ENCODE results near the gene LDLRAD4.

Gene LDLRAD4

DNA sequence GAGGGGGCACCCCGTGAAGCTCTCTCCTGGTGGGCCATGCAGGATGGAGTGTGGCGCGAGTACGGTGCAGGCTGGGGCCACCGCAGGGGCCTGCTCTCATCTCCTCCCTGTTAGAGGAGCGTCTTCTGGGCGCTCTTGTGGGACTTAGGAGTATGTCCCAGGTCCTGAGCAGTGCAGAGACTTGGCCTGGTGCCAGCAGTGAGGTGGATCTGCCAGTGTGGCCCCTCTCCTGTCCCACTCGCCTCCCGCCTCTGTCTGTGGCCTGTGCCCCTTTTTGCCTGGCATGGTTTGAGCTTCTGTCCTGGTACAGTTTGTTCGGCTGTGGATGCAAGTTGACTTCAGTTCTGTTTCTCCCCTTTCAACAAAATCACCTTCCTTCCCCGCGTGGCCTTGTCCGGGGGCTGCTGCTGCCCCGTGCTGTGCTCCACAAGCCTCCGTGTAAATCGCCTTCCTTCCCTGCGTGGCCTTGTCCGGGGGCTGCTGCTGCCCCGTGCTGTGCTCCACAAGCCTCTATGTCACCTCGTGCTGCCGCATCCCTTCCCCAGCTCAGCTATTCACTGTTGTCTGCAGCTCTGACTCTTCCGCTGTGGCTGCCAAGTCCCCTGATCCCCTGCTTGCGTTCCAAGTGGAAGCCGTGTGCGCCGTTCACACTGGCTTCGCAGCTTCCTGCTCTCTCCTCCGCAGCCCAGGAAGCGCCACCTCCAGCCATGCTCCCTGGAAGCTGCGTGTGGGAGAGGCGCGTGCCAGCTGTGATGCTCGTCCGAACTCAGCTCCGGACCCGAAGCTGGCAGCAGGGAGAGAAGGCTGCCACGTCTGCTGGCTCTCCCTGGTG lies 13.7 kb downstream of the LDLRAD4 start:
- Mint-ChIP-seq H3K27ac (no peak overlapping the region), H3K4me1 (no peaks in the 10 kb centered on the region), H3K9me3 (no peaks in the 10 kb centered on the region)

DNA sequence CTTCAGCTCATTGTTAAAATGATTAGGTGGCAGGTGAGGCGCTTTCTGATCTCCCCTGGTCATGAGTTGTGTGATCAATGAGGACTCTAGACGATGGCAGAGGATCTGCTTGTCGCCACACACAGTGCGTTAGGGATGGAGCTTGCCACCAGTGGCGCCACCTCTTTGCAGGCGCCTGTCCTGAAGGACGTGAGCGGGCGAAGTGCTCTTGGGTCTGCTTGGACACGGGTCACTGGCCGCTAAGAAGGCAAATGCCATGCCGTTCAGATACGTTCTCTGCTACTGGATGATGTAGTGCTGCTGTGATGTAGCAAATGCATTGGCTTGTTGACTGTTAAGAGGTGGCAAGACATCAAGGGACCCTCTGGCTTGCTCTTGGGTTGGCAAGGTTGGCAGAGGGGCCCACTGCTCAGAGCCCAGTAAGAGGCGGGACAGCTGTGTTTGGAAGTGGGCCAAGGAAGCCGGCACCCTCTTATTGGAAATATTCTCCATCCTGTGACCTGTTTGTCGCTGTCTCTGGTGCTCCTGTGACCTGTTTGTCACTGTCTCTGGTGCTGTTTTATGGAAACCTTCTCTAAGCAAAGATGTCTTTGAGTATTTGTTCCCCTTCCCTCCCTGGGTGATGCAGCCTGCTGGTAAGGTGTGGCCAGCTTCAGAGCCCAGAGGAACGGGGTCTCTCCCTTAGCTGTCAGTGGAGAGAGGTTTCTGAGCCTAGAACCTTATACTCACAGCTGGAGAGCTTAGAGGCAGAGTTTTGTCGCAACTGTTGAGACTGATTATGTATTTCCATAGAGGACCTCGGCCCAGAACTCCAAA lies 14.6 kb downstream of the LDLRAD4 start:
- H3K4me3 Mint-ChIP-seq: no peak overlapping the region
- no peaks in the 10 kb centered on the region for H3K36me3 Mint-ChIP-seq
- no peaks in the 10 kb centered on the region for H3K9me3 Mint-ChIP-seq
- no peak overlapping the region for H3K27ac Mint-ChIP-seq
- no peaks in the 10 kb centered on the region for H3K27me3 Mint-ChIP-seq
- H3K4me1 Mint-ChIP-seq: no peaks in the 10 kb centered on the region

More for the DNA sequence above, 13.7 kb downstream of the LDLRAD4 start:
- H3K36me3 Mint-ChIP-seq: no peaks in the 10 kb centered on the region
- no peaks in the 10 kb centered on the region for H3K27me3 Mint-ChIP-seq
- H3K4me3 Mint-ChIP-seq: no peak overlapping the region

DNA sequence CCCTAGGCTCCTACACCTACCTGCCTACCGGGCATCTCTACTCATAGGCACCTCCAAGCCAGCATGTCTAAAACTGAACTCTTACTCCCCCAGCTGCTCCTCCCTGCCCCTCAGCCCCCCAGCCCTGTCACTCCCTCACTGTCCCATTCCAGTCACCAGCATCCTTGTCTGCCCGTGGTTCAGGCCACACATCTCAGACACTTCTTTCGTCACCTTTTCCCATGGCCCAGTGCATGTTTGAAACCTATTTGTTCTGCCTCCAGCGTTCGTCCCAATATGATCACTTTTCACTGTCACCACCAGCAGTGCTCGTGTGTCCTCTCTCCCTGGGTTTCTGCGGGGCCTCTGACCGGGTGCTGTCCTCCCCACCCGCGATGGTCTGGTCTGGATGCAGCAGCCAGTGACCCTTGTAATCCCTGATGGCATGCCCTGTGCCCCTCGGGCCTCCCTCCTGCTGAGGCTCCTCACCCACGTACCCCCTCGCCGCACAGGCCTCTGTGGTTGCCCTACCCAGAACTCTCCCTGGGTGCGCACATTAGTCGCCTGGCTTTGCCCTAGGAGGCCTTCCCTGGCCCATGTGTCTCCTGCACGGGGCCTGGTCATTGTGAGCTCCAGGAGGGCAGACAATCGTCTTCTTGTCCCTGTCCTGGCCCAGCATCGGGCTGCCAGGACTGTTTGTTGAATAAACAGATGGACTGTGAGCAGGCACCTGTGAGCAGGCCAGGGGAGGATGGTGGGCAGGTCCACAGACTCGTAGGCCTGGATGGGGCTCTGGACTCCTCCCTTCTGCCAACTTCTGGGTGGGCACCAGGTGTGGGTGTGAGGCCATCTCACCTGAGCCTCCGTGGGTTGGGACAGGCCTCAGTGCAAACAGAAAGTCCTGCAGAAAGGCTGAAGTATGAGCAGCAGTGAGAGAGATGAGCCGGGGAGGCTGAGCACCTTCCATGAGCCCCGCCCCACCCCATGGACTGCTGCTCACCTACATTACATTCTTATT lies 15.5 kb downstream of the LDLRAD4 start:
- H3K27me3 Mint-ChIP-seq: no peaks in the 10 kb centered on the region
- no peaks in the 10 kb centered on the region for H3K36me3 Mint-ChIP-seq
- no peaks in the 10 kb centered on the region for H3K4me1 Mint-ChIP-seq
- H3K27ac Mint-ChIP-seq: no peak overlapping the region
- no peak overlapping the region for H3K4me3 Mint-ChIP-seq
- H3K9me3 Mint-ChIP-seq: no peaks in the 10 kb centered on the region

DNA sequence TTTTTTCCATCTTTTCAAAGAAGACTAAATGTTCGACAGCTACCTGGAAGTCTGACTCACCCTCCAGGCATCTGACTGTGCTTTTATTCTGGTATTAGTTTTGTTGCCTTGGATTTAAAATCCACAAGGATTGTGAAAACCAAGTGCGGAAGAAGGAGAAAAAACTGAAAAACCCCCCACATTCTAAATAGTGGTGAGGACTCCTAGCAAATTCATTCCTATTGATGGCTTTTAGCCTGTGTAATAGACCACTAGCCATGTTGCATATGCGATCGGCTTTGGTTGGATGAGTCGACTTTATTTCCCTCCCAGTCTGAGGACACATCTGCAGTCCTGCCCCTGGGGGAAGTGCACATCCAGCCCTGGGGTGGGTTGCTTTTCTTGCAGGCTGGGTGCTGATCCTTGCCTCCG lies 16.9 kb downstream of the LDLRAD4 start:
- Mint-ChIP-seq H3K4me3 (no peak overlapping the region), H3K9me3 (no peaks in the 10 kb centered on the region), H3K36me3 (no peaks in the 10 kb centered on the region), H3K27ac (no peak overlapping the region), H3K4me1 (no peaks in the 10 kb centered on the region), H3K27me3 (no peaks in the 10 kb centered on the region)

DNA sequence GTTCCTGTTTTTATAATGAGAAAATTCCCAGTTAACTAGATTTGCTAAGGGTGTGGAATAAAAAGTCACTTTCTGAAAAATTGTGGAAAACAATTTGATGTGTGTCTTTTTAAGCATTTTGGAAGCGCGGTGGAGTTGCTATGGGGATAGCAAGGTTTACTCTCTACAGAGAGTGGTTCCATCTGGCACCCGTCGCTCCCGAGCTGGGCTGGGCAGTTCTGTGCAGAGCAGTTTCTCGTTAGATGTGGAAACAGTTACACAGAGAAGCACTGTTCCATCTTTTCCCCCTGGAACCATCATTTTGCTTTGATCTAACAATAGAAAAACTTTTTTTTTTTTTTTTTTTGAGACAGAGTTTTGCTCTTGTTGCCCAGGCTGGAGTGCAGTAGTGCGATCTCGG lies 17.4 kb downstream of the LDLRAD4 start:
- Mint-ChIP-seq H3K4me3 (no peak overlapping the region), H3K36me3 (no peaks in the 10 kb centered on the region)

DNA sequence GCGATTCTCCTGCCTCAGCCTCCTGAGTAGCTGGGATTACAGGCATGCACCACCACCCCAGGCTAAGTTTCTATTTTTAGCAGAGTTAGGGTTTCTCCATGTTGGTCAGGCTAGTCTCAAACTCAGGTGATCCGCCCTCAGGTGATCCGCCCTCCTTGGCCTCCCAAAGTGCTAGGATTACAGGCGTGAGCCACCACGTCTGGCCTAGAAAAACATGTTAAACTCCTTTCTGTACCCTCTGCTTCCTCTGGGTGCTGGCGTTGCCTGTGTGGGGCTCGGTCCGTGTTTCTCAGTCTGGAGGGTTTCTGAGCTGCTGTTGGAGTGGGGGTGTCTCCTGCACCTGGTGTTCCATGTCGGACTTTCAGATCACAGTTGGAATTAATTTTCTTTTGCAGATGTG lies 17.9 kb downstream of the LDLRAD4 start:
- Mint-ChIP-seq H3K4me3 (no peak overlapping the region), H3K9me3 (no peaks in the 10 kb centered on the region), H3K27ac (no peak overlapping the region), H3K27me3 (no peaks in the 10 kb centered on the region), H3K36me3 (no peaks in the 10 kb centered on the region), H3K4me1 (no peaks in the 10 kb centered on the region)

More for the DNA sequence above, 17.4 kb downstream of the LDLRAD4 start:
- no peak overlapping the region for H3K27ac Mint-ChIP-seq
- no peaks in the 10 kb centered on the region for H3K9me3 Mint-ChIP-seq
- H3K27me3 Mint-ChIP-seq: no peaks in the 10 kb centered on the region
- H3K4me1 Mint-ChIP-seq: no peaks in the 10 kb centered on the region

DNA sequence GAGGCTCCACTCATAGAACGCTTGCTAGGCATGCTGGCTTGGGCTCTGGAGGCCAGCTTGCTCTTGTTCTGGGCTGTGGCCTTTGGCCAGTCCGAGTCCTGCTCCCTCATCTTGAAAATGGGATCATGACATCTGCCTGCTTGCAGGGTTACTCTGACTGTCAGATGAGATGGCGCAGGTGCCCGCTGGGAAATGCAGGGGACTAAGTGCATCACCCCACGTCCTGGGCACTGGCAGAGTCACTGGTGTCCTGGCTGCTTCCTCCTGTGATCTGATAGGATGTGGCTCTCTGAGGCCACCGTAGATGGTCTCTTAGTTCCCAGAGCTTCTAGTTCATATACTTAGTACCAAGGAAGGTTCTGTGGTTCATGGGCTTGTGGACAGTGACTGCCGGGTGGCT lies 18.5 kb downstream of the LDLRAD4 start:
- Mint-ChIP-seq H3K27me3 (no peaks in the 10 kb centered on the region), H3K4me1 (no peaks in the 10 kb centered on the region), H3K4me3 (no peak overlapping the region), H3K27ac (no peak overlapping the region), H3K9me3 (no peaks in the 10 kb centered on the region), H3K36me3 (no peaks in the 10 kb centered on the region)

DNA sequence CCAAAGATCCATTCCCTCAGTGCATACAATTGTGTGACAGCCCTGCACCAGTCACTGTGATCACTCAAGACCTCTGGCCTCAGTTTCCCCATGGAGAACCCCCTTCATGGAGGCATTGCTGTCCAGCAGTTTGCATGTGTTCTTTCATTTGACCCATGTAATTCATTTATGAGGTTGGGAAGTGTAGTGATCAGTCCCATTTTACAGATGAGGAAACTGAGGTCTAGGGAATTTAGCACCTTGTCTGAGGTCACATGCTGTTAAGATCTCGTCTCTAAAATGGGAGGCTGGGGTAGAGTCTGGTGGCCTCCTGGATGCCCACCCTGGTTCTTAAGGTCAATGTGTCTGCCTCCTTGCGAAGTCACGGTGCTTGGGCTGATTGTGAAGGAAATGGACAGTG lies 19.1 kb downstream of the LDLRAD4 start:
- Mint-ChIP-seq H3K27me3 (no peaks in the 10 kb centered on the region), H3K27ac (no peak overlapping the region), H3K4me3 (no peak overlapping the region), H3K36me3 (no peaks in the 10 kb centered on the region), H3K4me1 (no peaks in the 10 kb centered on the region), H3K9me3 (no peaks in the 10 kb centered on the region)

DNA sequence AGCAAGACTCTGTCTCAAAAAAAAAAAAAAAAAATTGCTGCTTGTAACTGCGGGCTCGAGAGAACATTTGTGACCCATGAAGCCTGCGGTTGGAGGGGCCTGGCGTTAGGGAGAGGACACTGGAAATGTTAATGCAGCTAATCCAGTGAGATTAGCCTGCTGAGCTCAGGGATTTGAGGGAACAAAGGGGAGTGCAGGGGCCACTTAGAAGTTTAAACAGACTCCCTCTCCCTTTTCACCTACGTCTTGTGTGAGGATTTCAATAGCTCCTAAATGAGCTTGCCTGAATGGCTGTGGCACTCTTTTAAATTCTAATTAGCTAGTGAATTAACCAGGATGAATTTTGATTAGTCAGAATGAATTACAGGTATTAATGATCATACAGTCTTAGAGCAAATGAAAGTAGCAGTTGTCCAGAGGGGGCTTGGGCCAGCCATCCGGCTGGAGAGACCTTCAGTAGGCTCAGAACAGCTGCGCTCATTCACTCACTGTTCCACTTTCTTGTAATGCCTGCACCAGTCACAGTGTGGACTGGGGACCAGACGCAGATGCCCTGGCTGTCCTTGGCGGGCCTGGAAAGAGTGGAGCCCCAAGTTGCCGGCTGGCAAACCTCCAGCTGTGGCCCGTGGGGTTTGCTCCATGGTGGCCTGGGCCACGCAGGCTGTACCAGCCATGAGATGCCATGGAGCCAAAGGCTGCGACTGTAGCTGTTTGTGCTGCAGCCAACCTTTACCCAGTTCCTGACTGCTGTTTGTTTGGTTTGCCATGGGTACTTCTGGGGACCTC lies 20.8 kb downstream of the LDLRAD4 start:
- Mint-ChIP-seq H3K36me3 (peaks cover 4% of the 10 kb centered on the region), H3K9me3 (peaks cover 6% of the 10 kb centered on the region), H3K4me1 (no peaks in the 10 kb centered on the region), H3K4me3 (no peak overlapping the region), H3K27ac (no peak overlapping the region), H3K27me3 (no peaks in the 10 kb centered on the region)

DNA sequence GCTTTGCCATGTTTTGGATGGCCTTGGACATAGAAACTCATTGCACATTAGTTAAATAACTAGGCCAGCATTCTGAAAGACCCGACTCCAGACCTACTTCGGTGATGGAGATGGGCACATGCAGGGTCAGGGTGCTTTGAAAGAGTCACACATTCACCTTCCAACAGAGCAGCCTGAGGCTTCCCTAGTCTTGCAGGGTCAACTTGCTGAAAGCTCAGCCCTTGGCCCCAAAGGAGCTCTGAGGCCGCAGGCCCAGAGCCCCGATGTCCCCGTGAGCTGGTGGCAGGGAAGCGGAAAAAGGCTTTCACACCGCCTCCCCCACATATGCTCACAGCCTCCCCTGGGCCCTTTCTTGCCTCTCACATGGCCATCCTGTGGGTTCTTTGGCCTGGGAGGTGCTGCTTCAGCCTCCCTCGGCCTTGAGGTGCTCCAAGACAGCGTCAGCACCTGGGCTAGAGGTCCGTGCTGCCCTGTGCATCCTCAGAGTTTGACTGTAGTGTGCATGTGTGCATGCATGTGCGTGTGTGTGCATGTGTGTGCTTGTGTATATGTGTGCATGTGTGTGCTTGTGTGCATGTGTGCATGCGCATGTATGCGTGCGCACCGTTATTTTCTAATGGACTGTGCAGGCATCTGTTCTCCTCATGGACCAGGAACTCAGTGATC lies 21.6 kb downstream of the LDLRAD4 start:
- no peaks in the 10 kb centered on the region for H3K27me3 Mint-ChIP-seq
- H3K4me1 Mint-ChIP-seq: no peaks in the 10 kb centered on the region
- H3K9me3 Mint-ChIP-seq: peaks cover 7% of the 10 kb centered on the region
- no peak overlapping the region for H3K4me3 Mint-ChIP-seq
- peaks cover 5% of the 10 kb centered on the region for H3K36me3 Mint-ChIP-seq
- no peak overlapping the region for H3K27ac Mint-ChIP-seq

DNA sequence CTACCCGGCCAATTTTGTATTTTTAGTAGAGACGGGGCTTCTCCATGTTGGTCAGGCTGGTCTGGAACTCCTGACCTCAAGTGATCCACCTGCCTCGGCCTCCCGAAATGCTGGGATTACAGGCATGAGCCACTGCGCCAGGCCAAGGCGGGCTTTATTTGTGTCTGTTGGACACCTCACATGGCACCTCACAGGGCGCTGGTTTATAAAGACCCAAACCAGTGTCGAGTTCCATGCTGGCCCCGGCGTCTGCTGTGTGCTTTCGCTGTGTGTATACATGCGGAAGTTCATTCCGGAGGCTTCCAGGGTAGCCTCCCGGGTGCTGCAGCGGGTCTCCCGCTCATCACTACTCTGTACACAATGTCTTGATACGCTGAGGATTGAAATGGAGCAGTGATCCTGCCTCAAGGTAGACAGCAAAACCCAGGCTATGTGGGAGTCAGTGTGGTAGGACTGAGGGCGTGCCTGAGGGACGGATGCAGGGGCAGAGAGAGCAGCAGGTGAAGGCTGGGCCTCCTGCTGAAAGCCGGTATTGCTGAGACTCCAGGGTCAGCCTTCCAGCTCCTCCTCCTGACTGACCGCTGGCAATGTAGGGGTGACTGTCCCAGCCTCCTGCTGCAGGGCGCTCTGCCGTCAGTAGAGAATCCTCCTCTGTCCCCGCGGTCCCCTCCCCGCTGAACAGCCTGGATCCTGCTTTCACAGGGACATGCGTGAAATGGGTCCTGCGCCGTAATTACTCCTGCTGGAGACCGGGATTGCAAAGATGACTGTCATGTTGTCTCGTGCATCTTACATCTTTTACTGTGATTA lies 22.7 kb downstream of the LDLRAD4 start:
- Mint-ChIP-seq H3K36me3 (peaks cover 5% of the 10 kb centered on the region), H3K27ac (no peak overlapping the region), H3K9me3 (peaks cover 7% of the 10 kb centered on the region), H3K27me3 (no peaks in the 10 kb centered on the region), H3K4me3 (no peak overlapping the region), H3K4me1 (no peaks in the 10 kb centered on the region)

DNA sequence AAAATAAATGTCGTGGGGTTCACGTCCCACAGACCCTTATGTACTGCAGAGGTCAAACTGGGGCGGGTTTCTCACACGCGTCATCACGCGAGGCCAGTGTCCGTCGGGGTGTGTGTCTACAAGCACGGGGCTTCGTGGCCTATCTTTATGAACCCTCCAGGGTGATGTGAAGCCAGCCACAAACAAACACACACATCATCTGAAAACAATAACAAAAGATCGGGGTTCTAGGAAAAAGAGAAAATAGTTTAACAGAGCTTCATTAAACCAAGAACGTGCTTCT lies 23.3 kb downstream of the LDLRAD4 start:
- H3K36me3 Mint-ChIP-seq: peaks cover 5% of the 10 kb centered on the region
- H3K27me3 Mint-ChIP-seq: no peaks in the 10 kb centered on the region
- H3K4me1 Mint-ChIP-seq: no peaks in the 10 kb centered on the region
- H3K4me3 Mint-ChIP-seq: no peak overlapping the region
- peaks cover 7% of the 10 kb centered on the region for H3K9me3 Mint-ChIP-seq
- H3K27ac Mint-ChIP-seq: no peak overlapping the region

DNA sequence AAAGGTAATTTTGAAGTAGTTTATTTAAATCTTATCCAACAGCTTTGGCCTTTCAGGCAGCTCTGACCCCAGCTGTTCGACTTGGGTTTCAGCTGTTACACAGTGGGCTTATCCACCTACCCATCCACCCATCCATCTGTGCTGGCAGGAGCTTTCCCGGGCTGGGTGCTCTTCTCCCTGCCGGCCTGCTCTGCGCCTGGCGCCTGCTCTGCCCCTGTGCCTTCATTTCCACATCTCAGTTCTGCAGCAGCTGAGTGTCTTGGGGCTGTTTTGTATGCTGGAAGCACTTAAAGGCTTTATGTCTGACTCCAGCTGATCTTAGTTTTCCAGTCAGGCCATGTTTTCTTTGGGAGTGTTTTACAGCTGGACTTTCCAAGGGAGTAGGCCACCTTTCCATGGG lies 24.2 kb downstream of the LDLRAD4 start:
- peaks cover 7% of the 10 kb centered on the region for H3K9me3 Mint-ChIP-seq
- no peaks in the 10 kb centered on the region for H3K4me1 Mint-ChIP-seq
- H3K36me3 Mint-ChIP-seq: peaks cover 5% of the 10 kb centered on the region
- H3K27ac Mint-ChIP-seq: no peak overlapping the region
- no peaks in the 10 kb centered on the region for H3K27me3 Mint-ChIP-seq
- no peak overlapping the region for H3K4me3 Mint-ChIP-seq

DNA sequence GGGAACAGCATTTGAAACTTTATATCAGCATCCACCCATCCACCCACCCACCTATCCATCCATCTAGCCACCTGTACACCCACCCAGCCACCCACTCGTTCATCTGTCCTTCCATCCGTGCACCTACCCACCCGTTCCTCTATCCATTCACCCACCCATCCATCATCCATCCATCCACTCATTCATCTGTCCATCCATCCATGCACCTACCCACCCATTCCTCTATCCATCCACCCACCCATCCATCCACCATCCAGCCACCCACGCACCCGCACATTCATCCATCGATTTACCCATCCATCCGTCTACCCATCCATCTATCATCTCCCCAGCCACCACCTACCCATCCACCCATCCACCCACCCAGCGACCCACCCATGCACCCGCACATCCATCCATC lies 24.8 kb downstream of the LDLRAD4 start:
- H3K27me3 Mint-ChIP-seq: no peaks in the 10 kb centered on the region
- peaks cover 7% of the 10 kb centered on the region for H3K9me3 Mint-ChIP-seq
- H3K36me3 Mint-ChIP-seq: peaks cover 5% of the 10 kb centered on the region
- no peak overlapping the region for H3K27ac Mint-ChIP-seq
- no peaks in the 10 kb centered on the region for H3K4me1 Mint-ChIP-seq
- no peak overlapping the region for H3K4me3 Mint-ChIP-seq
